IgD-negative memory B cell (primary cell): ENCODE results near the gene ENPP1. TPM values are rescaled to one million over a fixed set of nuclear protein-coding genes. Genes with fewer than 3 reads are reported as not detected.
A peak's percentile ranks its signal among the peaks of the same experiment; 100 is the strongest.
"Not testable (repeated sequence)": the region's sequence is repeated elsewhere in the genome, so short reads cannot be mapped to it uniquely, and the experiment has no call there.

Experiments
- H3K27ac Mint-ChIP-seq, 3 donors: one replicate each; pipeline ENCODE4 v1.8.0; 2020 to 2022; ENCODE audit warnings: mild to moderate bottlenecking in 3 of 3, mixed read lengths in 3 of 3, moderate library complexity in 1 of 3
- H3K27me3 Mint-ChIP-seq: one replicate; pipeline ENCODE4 v1.8.0; 2021; ENCODE audit warnings: mixed read lengths
- H3K36me3 Mint-ChIP-seq: one replicate; pipeline ENCODE4 v1.8.0; 2020; ENCODE audit warnings: mild to moderate bottlenecking, mixed read lengths
- H3K4me1 Mint-ChIP-seq, 3 donors: one replicate each; pipeline ENCODE4 v1.8.0; 2020 to 2022; ENCODE audit warnings: mixed read lengths in 3 of 3, mild to moderate bottlenecking in 1 of 3
- H3K4me3 Mint-ChIP-seq, 4 donors: one replicate each; pipeline ENCODE4 v1.8.0; 2020 to 2022; ENCODE audit warnings: mild to moderate bottlenecking in 4 of 4, mixed read lengths in 4 of 4, moderate library complexity in 3 of 4
- H3K9me3 Mint-ChIP-seq, 3 donors: one replicate each; pipeline ENCODE4 v1.8.0; 2020 to 2021; ENCODE audit warnings: mixed read lengths in 3 of 3, mild to moderate bottlenecking in 1 of 3
- polyA plus RNA-seq: library from polyadenylated mRNA; unstranded; fragments of 300-500 nt; fragmentation: Illumina TruSeq; gene quantifications from one replicate; pipeline ENCODE4 v1.2.3, GENCODE V29; 2021

The ENPP1 gene
- polyA plus RNA-seq, 1 donor from 2014 or later = 0.34 TPM

DNA sequence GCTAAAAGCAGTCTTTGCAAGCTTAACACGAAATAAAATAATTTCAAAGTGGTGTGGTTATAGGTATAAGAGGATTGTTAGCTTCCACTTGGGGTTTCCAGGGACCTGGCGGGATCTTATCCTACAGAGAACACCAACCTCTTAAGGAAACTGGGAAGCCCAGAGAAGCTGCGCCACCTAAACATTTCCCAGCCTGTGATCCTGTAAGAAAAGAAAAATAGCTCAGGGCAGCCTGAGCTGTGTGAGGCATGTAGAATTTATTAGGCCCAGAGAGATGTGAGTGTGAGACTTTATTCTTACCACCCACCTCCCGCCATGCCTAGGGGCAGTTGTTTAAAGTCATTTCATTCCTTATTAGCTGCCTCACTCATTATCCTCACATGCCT is 89.2 kb downstream of the ENPP1 start:
- peaks cover 2% of the 10 kb centered on the region for H3K36me3 Mint-ChIP-seq
- no peak overlapping the region for H3K4me3 Mint-ChIP-seq
- H3K4me1 Mint-ChIP-seq = peaks cover 0 to 4% (median 0%) of the 10 kb centered on the region in 3 donors
- H3K9me3 Mint-ChIP-seq = peaks cover 2 to 9% (median 5%) of the 10 kb centered on the region in 3 donors
- no peak overlapping the region for H3K27ac Mint-ChIP-seq
- peaks cover 7% of the 10 kb centered on the region for H3K27me3 Mint-ChIP-seq

DNA sequence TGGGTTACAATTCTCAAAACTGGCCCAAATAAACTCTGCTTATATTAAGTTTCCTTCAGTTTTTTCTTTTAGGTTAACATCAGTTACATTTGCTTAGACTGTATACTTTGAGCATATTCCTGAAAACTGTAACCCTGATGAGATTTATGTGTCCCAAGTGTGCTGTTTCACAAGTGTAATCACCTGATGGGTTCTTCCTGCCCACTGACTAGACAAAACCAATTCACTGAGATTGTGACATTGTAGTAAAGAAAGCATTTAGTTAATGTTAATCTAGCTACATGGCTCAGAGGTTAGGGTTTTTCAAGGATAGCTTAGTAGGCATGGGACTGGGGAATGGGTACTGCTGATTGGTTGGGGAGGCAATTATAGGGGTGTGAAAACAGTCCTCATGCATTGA is 89.8 kb downstream of the ENPP1 start:
- Mint-ChIP-seq H3K36me3 (peaks cover 2% of the 10 kb centered on the region), H3K4me3 (no peak overlapping the region), H3K27ac (no peak overlapping the region), H3K27me3 (peaks cover 7% of the 10 kb centered on the region), H3K4me1 (peaks cover 0 to 4% (median 0%) of the 10 kb centered on the region in 3 donors), H3K9me3 (peaks cover 2 to 9% (median 5%) of the 10 kb centered on the region in 3 donors)

DNA sequence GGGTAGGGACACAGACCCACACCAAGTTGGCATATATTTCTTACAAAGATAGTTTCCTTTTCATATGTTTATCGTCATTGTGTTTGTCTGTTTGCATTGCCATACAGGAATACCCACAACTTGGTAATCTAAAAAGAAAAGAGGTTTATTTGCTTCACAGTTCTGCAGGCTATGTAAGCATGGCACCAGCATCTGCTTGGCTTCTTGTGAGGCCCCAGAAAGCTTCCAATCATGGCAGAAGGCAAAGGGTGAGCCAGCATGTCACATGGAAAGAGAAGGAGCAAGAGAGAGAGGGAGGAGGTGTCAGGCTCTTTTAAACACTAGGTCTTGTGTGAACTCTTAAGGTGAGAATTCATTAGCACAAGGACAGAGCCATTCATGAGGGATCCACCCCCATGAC is 90.9 kb downstream of the ENPP1 start:
- peaks cover 7% of the 10 kb centered on the region for H3K27me3 Mint-ChIP-seq
- H3K4me1 Mint-ChIP-seq = peaks cover 0 to 4% (median 0%) of the 10 kb centered on the region in 3 donors
- H3K27ac Mint-ChIP-seq = no peak overlapping the region
- H3K9me3 Mint-ChIP-seq = peaks cover 2 to 9% (median 5%) of the 10 kb centered on the region in 3 donors
- H3K4me3 Mint-ChIP-seq = no peak overlapping the region
- H3K36me3 Mint-ChIP-seq = peaks cover 2% of the 10 kb centered on the region

DNA sequence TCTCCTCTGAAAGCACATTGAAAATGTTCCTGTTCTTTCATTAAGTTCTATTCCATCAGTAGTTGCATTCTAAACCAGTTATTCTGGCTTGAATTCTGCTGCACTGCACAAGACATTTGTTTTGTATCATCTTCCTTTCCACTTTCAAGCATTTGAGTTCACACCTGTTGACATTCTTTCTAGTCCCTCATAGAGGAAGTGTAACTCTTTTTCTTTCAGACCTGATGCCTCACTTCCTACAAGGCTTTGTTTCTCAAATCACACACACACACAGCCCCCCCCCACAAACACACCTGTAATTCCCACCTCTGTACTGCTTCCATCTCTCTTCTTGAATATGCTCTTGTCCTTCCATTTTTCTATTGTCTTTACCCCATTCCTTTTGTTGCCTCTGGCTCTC is 92.4 kb downstream of the ENPP1 start:
- Mint-ChIP-seq H3K4me1 (peaks cover 0 to 4% (median 0%) of the 10 kb centered on the region in 3 donors), H3K27ac (no peak overlapping the region), H3K27me3 (peaks cover 4% of the 10 kb centered on the region), H3K36me3 (peaks cover 2% of the 10 kb centered on the region), H3K4me3 (no peak overlapping the region), H3K9me3 (peaks cover 2 to 9% (median 5%) of the 10 kb centered on the region in 3 donors)

DNA sequence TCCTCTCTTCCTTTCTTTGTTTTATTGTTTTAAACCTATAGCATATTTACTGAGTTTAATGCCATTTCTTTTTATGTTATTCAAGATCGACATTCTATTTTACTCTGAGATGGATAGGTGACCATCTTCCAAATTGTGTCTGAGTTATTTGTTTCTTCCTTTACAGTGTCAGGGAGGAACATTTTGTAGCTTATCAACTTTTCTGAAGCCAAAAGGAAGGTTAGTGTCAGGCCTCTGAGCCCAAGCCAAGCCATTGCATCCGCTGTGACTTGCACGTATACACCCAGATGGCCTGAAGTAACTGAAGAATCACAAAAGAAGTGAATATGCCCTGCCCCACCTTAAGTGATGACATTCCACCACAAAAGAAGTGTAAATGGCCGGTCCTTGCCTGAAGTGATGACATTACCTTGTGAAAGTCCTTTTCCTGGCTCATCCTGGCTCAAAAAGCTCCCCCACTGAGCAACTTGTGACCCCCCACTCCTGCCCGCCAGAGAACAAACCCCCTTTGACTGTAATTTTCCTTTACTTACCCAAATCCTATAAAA is 93.6 kb downstream of the ENPP1 start:
- not testable (repeated sequence) for H3K27me3 Mint-ChIP-seq, H3K4me1 Mint-ChIP-seq, H3K36me3 Mint-ChIP-seq, H3K9me3 Mint-ChIP-seq, H3K27ac Mint-ChIP-seq, H3K4me3 Mint-ChIP-seq

DNA sequence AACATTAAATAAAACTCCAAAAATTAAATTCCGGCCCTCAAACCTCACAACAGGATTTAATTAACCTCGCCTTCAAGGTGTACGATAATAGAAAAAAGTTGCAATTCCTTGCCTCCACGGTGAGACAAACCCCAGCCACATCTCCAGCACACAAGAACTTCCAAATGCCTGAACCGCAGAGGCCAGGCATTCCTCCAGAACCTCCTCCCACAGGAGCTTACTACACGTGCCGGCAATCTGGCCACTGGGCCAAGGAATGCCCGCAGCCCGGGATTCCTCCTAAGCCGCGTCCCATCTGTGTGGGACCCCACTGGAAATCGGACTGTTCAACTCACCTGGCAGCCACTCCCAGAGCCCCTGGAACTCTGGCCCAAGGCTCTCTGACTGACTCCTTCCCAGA is 95.9 kb downstream of the ENPP1 start:
- H3K27me3 Mint-ChIP-seq, H3K27ac Mint-ChIP-seq: not testable (repeated sequence)

DNA sequence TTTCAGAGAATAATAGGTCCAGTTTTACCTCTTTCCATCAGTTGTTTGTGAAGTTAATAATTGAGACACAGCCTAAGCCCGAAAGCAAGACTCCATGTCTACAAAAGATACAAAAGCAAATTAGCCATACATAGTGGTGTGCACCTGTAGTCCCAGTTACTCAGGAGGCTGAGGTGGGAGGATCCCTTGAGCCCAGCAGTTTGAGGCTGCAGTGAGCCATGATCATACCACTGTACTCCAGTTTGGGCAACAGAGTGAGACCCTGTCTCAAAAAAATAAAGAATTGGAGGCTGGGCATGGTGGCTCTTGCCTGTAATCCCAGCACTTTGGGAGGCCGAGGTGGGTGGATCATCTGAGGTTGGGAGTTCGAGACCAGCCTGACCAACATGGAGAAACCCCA is 101.0 kb downstream of the ENPP1 start:
- H3K27me3 Mint-ChIP-seq, H3K36me3 Mint-ChIP-seq, H3K4me1 Mint-ChIP-seq, H3K4me3 Mint-ChIP-seq, H3K9me3 Mint-ChIP-seq: not testable (repeated sequence)
- H3K27ac Mint-ChIP-seq = peak overlapping the region in 1 of 3 donors; percentile 13

More for the DNA sequence above, 95.9 kb downstream of the ENPP1 start:
- H3K36me3 Mint-ChIP-seq, H3K4me1 Mint-ChIP-seq, H3K4me3 Mint-ChIP-seq, H3K9me3 Mint-ChIP-seq: not testable (repeated sequence)

DNA sequence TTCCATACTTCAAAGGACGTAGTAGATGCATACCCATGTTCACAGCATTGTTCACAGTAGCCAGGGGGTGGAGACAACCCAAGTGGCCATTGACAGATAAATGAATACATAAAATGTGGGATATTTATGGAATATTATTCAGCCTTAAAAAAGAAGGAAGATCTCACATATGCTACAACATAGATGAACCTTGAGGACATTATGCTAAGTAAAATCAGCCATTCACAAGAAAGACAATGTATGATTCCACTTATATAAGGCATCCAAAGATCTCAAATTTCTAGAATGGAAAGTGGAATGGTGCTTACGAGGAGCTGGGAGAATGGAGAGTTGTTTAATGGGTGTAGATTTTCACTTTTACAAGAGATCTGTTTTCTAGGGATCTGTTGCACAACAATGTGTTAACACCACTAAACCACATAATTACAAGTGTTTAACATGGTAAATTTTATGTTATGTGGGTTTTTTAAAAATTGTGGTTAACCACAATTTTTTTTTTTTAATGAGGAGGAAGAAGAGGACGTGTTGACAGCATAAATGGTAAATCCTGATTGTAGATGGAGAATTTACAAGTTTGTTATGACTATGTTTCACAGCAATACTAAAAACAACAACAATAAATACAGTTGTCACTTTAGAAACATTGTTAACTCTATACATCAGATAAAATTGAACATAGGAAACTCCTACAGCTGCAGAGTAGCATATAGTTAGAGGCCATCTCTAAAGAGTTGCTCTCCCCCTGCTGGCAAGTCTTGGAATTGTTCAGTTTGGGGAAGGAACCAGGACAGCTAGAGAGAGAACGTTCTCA is 101.8 kb downstream of the ENPP1 start:
- Mint-ChIP-seq H3K36me3 (no peaks in the 10 kb centered on the region), H3K9me3 (peaks cover 0 to 1% (median 0%) of the 10 kb centered on the region in 3 donors), H3K4me1 (peaks cover 2 to 5% (median 2%) of the 10 kb centered on the region in 3 donors), H3K27me3 (peaks cover 10% of the 10 kb centered on the region), H3K4me3 (no peak overlapping the region), H3K27ac (peak overlapping the region in 2 of 3 donors; percentile 27 to 59)

DNA sequence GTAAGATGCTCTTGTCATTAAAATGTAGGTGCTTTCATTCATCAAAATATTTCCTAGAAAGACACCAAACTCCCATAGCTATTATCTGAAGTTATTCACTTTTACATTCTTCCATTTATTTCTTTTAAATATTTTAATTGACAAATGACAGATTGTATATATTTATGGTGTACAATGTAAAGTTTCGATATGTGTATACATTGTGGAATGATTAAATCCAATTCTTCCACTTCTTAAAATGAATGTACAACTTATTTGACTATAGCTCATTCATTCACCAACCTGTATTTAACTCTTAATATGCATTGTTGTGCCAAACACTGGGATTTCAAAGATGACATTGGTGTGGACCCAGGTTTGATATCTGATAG is 102.4 kb downstream of the ENPP1 start:
- H3K27ac Mint-ChIP-seq = no peak overlapping the region
- H3K27me3 Mint-ChIP-seq = peaks cover 14% of the 10 kb centered on the region

DNA sequence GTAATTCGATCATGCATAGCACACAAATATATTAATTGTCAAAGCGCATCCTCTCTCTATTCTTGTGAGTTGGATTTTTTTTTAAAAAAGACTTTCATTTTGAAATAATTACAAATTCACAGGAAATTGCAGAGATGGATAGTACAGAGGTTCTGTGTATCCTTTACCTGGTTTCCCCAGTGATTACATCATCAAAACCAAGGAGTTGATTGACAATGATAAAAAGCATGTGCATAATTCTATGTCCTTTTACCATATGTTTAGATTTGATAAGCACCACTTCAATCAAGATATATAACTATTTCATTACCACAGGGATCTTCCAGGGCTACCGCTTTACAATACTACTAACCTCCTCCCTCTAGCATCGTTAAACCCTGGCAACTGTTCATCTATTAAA is 103.1 kb downstream of the ENPP1 start:
- Mint-ChIP-seq H3K36me3 (no peaks in the 10 kb centered on the region), H3K27me3 (peaks cover 14% of the 10 kb centered on the region), H3K4me3 (no peak overlapping the region), H3K9me3 (peaks cover 0 to 1% (median 0%) of the 10 kb centered on the region in 3 donors), H3K4me1 (peaks cover 2 to 10% (median 2%) of the 10 kb centered on the region in 3 donors), H3K27ac (no peak overlapping the region)

More for the DNA sequence above, 102.4 kb downstream of the ENPP1 start:
- no peaks in the 10 kb centered on the region for H3K36me3 Mint-ChIP-seq
- H3K4me3 Mint-ChIP-seq = no peak overlapping the region
- H3K9me3 Mint-ChIP-seq = peaks cover 0 to 1% (median 0%) of the 10 kb centered on the region in 3 donors
- peaks cover 2 to 7% (median 2%) of the 10 kb centered on the region in 3 donors for H3K4me1 Mint-ChIP-seq

DNA sequence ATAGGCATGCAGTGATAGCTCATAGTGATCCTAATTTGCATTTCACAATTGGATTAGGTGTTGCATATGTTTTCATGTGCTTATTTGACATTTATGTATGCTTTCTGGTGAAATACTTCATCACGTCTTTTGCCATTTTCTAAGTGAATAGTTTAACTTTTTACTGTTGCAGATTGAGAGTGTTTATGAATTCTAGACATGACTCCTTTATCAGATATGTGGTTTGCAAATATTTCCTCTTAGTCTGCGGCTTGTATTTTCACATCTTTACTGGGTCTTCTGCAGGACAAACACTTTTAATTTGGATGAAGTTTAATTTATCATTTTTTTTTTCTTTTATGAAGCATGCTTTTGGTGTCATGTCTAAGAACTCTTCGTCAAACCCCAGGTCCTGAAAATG is 104.1 kb downstream of the ENPP1 start:
- no peak overlapping the region for H3K4me3 Mint-ChIP-seq
- H3K27me3 Mint-ChIP-seq = peaks cover 16% of the 10 kb centered on the region
- no peaks in the 10 kb centered on the region for H3K36me3 Mint-ChIP-seq
- no peak overlapping the region for H3K27ac Mint-ChIP-seq
- peaks cover 0 to 1% (median 0%) of the 10 kb centered on the region in 3 donors for H3K9me3 Mint-ChIP-seq
- H3K4me1 Mint-ChIP-seq = peaks cover 2 to 11% (median 2%) of the 10 kb centered on the region in 3 donors

DNA sequence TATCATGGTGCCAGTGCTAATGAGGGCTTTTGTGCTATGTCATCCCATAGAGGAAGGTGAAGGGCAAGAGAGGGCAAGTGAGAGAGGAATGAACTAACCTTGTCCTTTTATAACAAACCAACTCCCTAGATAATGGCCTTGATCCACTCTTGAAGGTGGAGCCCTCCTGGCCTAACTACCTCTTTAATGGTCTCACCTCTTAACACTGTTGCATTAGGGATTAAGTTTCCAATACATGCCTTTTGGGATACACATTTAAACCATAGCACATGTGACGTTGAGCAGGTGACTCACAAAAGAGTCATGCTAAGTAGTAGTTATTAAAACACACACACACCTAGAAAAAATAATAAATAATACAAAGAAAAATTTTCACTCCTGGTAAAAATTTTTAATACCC is 106.4 kb downstream of the ENPP1 start:
- H3K4me3 Mint-ChIP-seq = no peak overlapping the region
- no peaks in the 10 kb centered on the region for H3K36me3 Mint-ChIP-seq
- H3K27me3 Mint-ChIP-seq = peaks cover 16% of the 10 kb centered on the region
- H3K9me3 Mint-ChIP-seq = peaks cover 0 to 1% (median 0%) of the 10 kb centered on the region in 3 donors
- no peak overlapping the region for H3K27ac Mint-ChIP-seq
- peaks cover 10 to 21% (median 11%) of the 10 kb centered on the region in 3 donors for H3K4me1 Mint-ChIP-seq

DNA sequence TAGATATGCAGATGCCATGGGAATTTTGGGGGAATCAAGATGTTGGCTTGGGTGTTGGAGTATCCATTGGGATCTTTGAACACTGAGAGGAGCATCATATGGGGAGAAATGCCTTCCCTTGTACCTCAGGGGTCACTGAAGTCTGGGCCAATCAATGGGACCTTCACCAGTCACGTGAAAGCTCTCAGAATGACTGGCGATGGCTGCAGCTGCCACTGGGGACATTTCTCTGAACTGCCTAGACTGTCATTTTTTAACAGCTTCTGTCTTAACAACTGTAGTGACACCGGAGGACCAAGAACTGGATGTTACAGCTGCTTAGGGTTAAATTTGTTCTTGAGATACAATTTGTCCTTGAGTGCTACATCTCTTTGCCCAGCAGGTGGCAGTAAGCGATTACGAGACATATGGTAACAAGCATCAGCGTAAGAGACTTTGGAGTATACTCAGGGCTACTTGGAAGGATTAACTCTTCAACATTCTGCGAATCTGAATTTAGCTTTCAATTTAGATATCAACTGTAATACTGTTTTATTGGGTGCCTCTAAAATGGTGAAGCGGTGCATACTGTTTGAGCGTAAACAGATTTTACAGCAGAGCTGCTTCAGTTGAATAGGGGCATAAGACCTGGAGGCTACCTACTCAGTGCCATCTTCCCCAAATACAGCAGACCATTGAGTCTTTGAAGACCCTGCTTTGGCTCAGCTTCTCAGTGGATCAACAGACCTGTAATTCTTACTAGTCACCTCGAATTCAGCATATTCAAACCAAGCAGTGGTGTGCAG is 107.3 kb downstream of the ENPP1 start:
- no peak overlapping the region for H3K27ac Mint-ChIP-seq
- no peaks in the 10 kb centered on the region for H3K9me3 Mint-ChIP-seq
- no peak overlapping the region for H3K4me3 Mint-ChIP-seq

DNA sequence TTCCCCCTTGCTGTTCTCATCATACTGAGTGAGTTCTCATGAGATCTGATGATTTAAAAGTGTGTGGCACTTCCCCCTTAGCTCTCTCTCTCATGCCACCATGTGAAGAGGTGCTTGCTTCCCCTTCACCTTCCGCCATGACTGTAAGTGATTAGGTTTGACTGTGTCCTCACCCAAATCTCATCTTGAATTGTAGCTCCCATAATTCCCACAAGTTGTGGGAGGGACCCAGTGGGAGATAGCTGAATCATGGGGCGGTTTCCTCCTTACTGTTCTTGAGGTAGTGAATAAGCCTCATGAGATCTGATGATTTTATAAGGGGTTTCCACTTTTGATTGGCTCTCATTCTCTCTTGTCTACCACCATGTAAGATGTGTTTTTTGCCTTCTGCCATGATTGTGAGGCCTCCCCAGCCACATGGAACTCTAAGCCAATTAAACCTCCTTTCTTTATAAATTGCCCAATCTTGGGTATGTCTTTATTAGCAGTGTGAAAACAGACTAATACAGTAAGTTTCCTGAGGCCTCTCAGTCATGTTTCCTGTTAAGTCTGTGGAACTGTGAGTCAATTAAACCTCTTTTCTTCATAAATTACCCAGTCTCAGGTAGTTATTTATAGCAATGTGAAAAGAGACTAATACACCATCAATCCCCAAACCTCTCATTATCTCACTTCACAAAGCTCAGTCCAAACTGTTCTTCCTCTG is 108.4 kb downstream of the ENPP1 start:
- H3K27me3 Mint-ChIP-seq = peaks cover 15% of the 10 kb centered on the region
- H3K4me1 Mint-ChIP-seq = peaks cover 9 to 21% (median 10%) of the 10 kb centered on the region in 3 donors

More for the DNA sequence above, 107.3 kb downstream of the ENPP1 start:
- H3K27me3 Mint-ChIP-seq = peaks cover 18% of the 10 kb centered on the region
- peaks cover 9 to 21% (median 11%) of the 10 kb centered on the region in 3 donors for H3K4me1 Mint-ChIP-seq
- H3K36me3 Mint-ChIP-seq = no peaks in the 10 kb centered on the region

More for the DNA sequence above, 108.4 kb downstream of the ENPP1 start:
- not testable (repeated sequence) for H3K27ac Mint-ChIP-seq, H3K9me3 Mint-ChIP-seq, H3K36me3 Mint-ChIP-seq
- peak overlapping the region in 1 of 4 donors; percentile 24 for H3K4me3 Mint-ChIP-seq
